H1 (cell line): Measurements from ENCODE around the gene MVK. TPM values are rescaled to one million over a fixed set of nuclear protein-coding genes. Genes with fewer than 3 reads are reported as not detected.

Experiments
- BACH1 ChIP-seq: IDR thresholded peaks from 2 replicates; pipeline ENCODE4 v1.6.1; 2012; ENCODE audit warnings: low read length, improper control_type of control experiment
- CBX8 ChIP-seq: fragments of 300-800, 300-1000 bp; sonication (generic); IDR thresholded peaks from 2 replicates; pipeline ENCODE4 v1.7.1; 2016; ENCODE audit warnings: low read depth, low read length, borderline replicate concordance
- CEBPB ChIP-seq: IDR thresholded peaks from 2 replicates; pipeline ENCODE4 v1.6.1; 2012; ENCODE audit warnings: low read depth, low read length
- CREB1 ChIP-seq: IDR thresholded peaks from 2 replicates; pipeline ENCODE4 v1.6.1; 2012; ENCODE audit warnings: inconsistent platforms
- JUN ChIP-seq: IDR thresholded peaks from 2 replicates; pipeline ENCODE4 v1.6.1; 2011; ENCODE audit warnings: low read depth, mild to moderate bottlenecking, improper control_type of control experiment, low read length
- SP2 ChIP-seq: IDR thresholded peaks from 2 replicates; pipeline ENCODE4 v1.6.1; 2012; ENCODE audit warnings: mild to moderate bottlenecking, low read length, inconsistent platforms
- SRF ChIP-seq: IDR thresholded peaks from 2 replicates; pipeline ENCODE4 v1.6.1; 2011; ENCODE audit warnings: mild to moderate bottlenecking, low read depth, low read length, moderate library complexity
- TEAD4 ChIP-seq: IDR thresholded peaks from 2 replicates; pipeline ENCODE4 v1.6.1; 2012; ENCODE audit warnings: low read depth, low read length, inconsistent platforms, mixed read lengths
- polyA plus RNA-seq, 7 experiments: library from polyadenylated mRNA; depleted of rRNA in 3 of 7; stranded (reverse) in 5 of 7; unstranded in 2 of 7; fragments of >200 nt in 5 of 7; fragments of 200-250 nt in 2 of 7; gene quantifications; 1 replicate in 5 of 7; 2 replicates in 1 of 7; 4 replicates in 1 of 7; pipeline versions ENCODE4 v1.2.1 to v1.2.3, GENCODE V29; 2011 to 2013; ENCODE audit warnings: missing spikeins in 2 of 7, mixed read lengths in 2 of 7
- total RNA-seq: library from RNA; stranded (reverse); fragmentation: NEBNext Ultra II Directional; extraction: Animal tissue kit (Norgen Biotek cat#: 25700); gene quantifications from 2 replicates; pipeline ENCODE4 v1.2.1, GENCODE V29; 2021

The MVK gene
- total and polyA plus RNA-seq, 2 of the 8 experiments (the other 6 are each of a cell fraction or from before 2014, with no cell fraction given), result 15.7 to 20.9 TPM

- TF ChIP-seq BACH1 (no peak), JUN (no peak), CREB1 (no peak), TEAD4 (no peak), SRF (no peak), CEBPB (no peak), SP2 (no peak), CBX8 (no peak)
Observed at GRCh38 chr12:109605599-109606228, 32.1 kb downstream of the MVK start (continued).
